Measurements from ENCODE around the gene SLC10A7.

- TF ChIP-seq CTCF (IDR thresholded peaks at IDR 0.05) (no peak), EP300 (IDR thresholded peaks at IDR 0.05) (no peak)
Measured at GRCh38 chr4:146245850-146246249, 275.9 kb downstream of the SLC10A7 start.

All from ovary (tissue), 3 donors.